K562 (cell line): ENCODE measurements around the gene NECTIN1. TPM values are rescaled to one million over a fixed set of nuclear protein-coding genes. Genes with fewer than 3 reads are reported as not detected.

Experiments used
- ATAC-seq: fragments of 200-7000 bp; cut with Tn5 transposase; 3 replicates; pipeline ENCODE4 v1.9.1; 2020; ENCODE audit warnings: moderate library complexity
- BruUV-seq: library from RNA; stranded (reverse); fragments of 400-500 nt; replicated peaks from 2 replicates; lab custom pipeline; 2021; lab: Mats Ljungman, UMichigan
- CTCF ChIA-PET: fragments of 300-600 bp; formaldehyde crosslinking; extraction: SDS; loops from one replicate; lab custom pipeline; 2021; ENCODE audit warnings: low intra/inter-chr PET ratio; lab: Yijun Ruan, JAX
- POLR2A ChIA-PET: fragments of 300-600, 350-650 bp; sonication (Branson Sonifier 250); formaldehyde crosslinking; extraction: SDS; loops from one replicate; lab custom pipeline; 2021; ENCODE audit warnings: antibody characterized with exemption, inconsistent platforms; lab: Yijun Ruan, JAX
- DNase-seq, 4 experiments: peaks; one replicate each; pipeline versions ENCODE4 v3.0.0 to v3.0.0-alpha.2; 2011 to 2018; ENCODE audit warnings: low spot score in 3 of 4, mixed read lengths in 3 of 4; ENCODE audit errors: extremely low read depth in 1 of 4
- FAIRE-seq: peaks from 2 replicates; lab custom pipeline; 2011; peaks lifted over from hg19 to GRCh38; lab: Jason Lieb, UNC
- H2AFZ ChIP-seq: 2 replicates; pipeline ENCODE4 v1.6.0; 2011; ENCODE audit warnings: low read depth, low read length, control low read depth, inconsistent platforms
- H3K27ac ChIP-seq: fragments of 200-600 bp; 3 replicates; pipeline ENCODE4 v1.8.0; 2011; ENCODE audit warnings: low read depth, mild to moderate bottlenecking, control low read depth, inconsistent platforms, low read length, moderate library complexity, mixed read lengths; ENCODE audit errors: extremely low read depth
- H3K27me3 ChIP-seq, 2 experiments: fragments of 300-600 bp in 1 of 2; 2 replicates in 1 of 2; 3 replicates in 1 of 2; pipeline versions ENCODE4 v1.6.0 to v1.8.0; 2011; ENCODE audit warnings: inconsistent platforms in 2 of 2, low read length in 2 of 2, mild to moderate bottlenecking in 1 of 2, mixed read lengths in 1 of 2, moderate library complexity in 1 of 2; ENCODE audit not compliant: control insufficient read depth in 2 of 2, insufficient read depth in 2 of 2
- H3K36me3 ChIP-seq: fragments of 300-600 bp; 3 replicates; pipeline ENCODE4 v1.8.0; 2011; ENCODE audit warnings: mild to moderate bottlenecking, low read length, inconsistent platforms; ENCODE audit not compliant: control insufficient read depth, insufficient read depth
- H3K4me1 ChIP-seq, 2 experiments: fragments of 200-600 bp in 1 of 2; replicated peaks in 1 of 2; 2 replicates in 1 of 2; 3 replicates in 1 of 2; pipeline versions ENCODE4 v1.5.1 to v1.8.0; 2011; ENCODE audit warnings: inconsistent platforms in 2 of 2, low read length in 2 of 2, mild to moderate bottlenecking in 1 of 2, mixed read lengths in 1 of 2, moderate library complexity in 1 of 2; ENCODE audit not compliant: control insufficient read depth in 2 of 2, insufficient read depth in 2 of 2
- H3K4me2 ChIP-seq: 2 replicates; pipeline ENCODE4 v1.6.1; 2011; ENCODE audit warnings: low read length, control low read depth, inconsistent platforms, mixed read lengths; ENCODE audit not compliant: insufficient read depth
- H3K4me3 ChIP-seq: fragments of 200-600 bp; sonication (generic), shearing (Covaris generic); 2 replicates; pipeline ENCODE4 v1.5.1; 2016; ENCODE audit warnings: control low read depth, inconsistent platforms
- H3K79me2 ChIP-seq: fragments of 200-600 bp; 3 replicates; pipeline ENCODE4 v1.8.0; 2011; ENCODE audit warnings: low read length, inconsistent platforms; ENCODE audit not compliant: control insufficient read depth, insufficient read depth
- H3K9ac ChIP-seq, 2 experiments: 2 replicates each; pipeline versions ENCODE4 v1.6.0 to v1.6.1; 2011; ENCODE audit warnings: low read depth in 2 of 2, low read length in 2 of 2, control low read depth in 1 of 2, inconsistent platforms in 1 of 2, mild to moderate bottlenecking in 1 of 2, mixed read lengths in 1 of 2; ENCODE audit not compliant: insufficient read depth in 1 of 2
- H3K9me1 ChIP-seq: one replicate; pipeline ENCODE4 v1.6.0; 2011; ENCODE audit warnings: inconsistent platforms, mild to moderate bottlenecking, low read length, moderate library complexity; ENCODE audit not compliant: control insufficient read depth, insufficient read depth
- H3K9me3 ChIP-seq: replicated peaks from 2 replicates; pipeline ENCODE4 v1.5.1; 2011; ENCODE audit warnings: low read depth, low read length, inconsistent platforms; ENCODE audit not compliant: control insufficient read depth, insufficient read depth
- H4K20me1 ChIP-seq: replicated peaks from 2 replicates; pipeline ENCODE4 v1.6.1; 2011; ENCODE audit warnings: low read length, inconsistent platforms, mixed read lengths; ENCODE audit not compliant: control insufficient read depth, insufficient read depth
- CTBP1 ChIP-seq: fragments of 450-650 bp; IDR thresholded peaks from 2 replicates; pipeline ENCODE4 v1.6.1; 2016; ENCODE audit warnings: borderline replicate concordance
- ETV1 ChIP-seq: fragments of 450-650 bp; conservative IDR thresholded peaks from 2 replicates; pipeline ENCODE4 v1.6.1; 2016; ENCODE audit warnings: missing genetic modification characterization, control low read depth, low read depth, missing compliant biosample characterization
- HDAC6 ChIP-seq: IDR thresholded peaks from 2 replicates; pipeline ENCODE4 v1.6.1; 2012; ENCODE audit warnings: low read depth, mild to moderate bottlenecking, control low read depth, inconsistent platforms, low read length, moderate library complexity
- MEIS2 ChIP-seq: fragments of 450-650 bp; IDR thresholded peaks from 2 replicates; pipeline ENCODE4 v1.6.1; 2014; ENCODE audit warnings: mild to moderate bottlenecking; ENCODE audit not compliant: partially characterized antibody
- SIN3A ChIP-seq, 2 experiments: fragments of 150-350 bp in 1 of 2; IDR thresholded peaks; 2 replicates each; pipeline ENCODE4 v1.6.1; 2011 to 2016; ENCODE audit warnings: borderline replicate concordance in 2 of 2, low read depth in 2 of 2, low read length in 2 of 2, mild to moderate bottlenecking in 2 of 2, moderate library complexity in 2 of 2; ENCODE audit not compliant: control insufficient read depth in 1 of 2
- SRSF7 ChIP-seq: fragments of 200-400 bp; formaldehyde crosslinking; optimal IDR thresholded peaks from 2 replicates; pipeline ENCODE3; 2017; ENCODE audit warnings: mild to moderate bottlenecking, low read depth, low read length
- ZNF75A ChIP-seq: fragments of 450-650 bp; formaldehyde crosslinking; IDR thresholded peaks from 2 replicates; pipeline ENCODE4 v1.4.0; 2020; ENCODE audit warnings: mild to moderate bottlenecking
- WGBS: fragments of 100-300 bp; shearing (Covaris generic); methylation state at CpG from one replicate; pipeline ENCODE4 v1.1.6; 2016; ENCODE audit warnings: low coverage, mixed read lengths; ENCODE audit not compliant: insufficient coverage; ENCODE audit errors: missing lambda C conversion rate; 5-methylcytosine and 5-hydroxymethylcytosine counted together
- in situ Hi-C: fragments of 300-500 bp; cut with MboI; formaldehyde crosslinking; loops from 4 replicates; pipeline ENCODE4 v1.15.0; 2018; ENCODE audit warnings: inconsistent platforms, mixed read lengths
- intact Hi-C: fragments of 100-400 bp; cut with micrococcal nuclease; formaldehyde crosslinking; loops from 2 replicates; pipeline ENCODE4 v1.14.2; 2022
- polyA plus RNA-seq, 8 experiments: library from polyadenylated mRNA; depleted of rRNA in 4 of 8; stranded (reverse) in 5 of 8; unstranded in 3 of 8; fragments of >200 nt; fragmentation: Nextera tagmentation in 2 of 8; fragmentation: Illumina TruSeq in 1 of 8; extraction: Ambion mirVana in 2 of 8; extraction: Trizol in 1 of 8; gene quantifications; 2 replicates each; pipeline versions ENCODE4 v1.2.1 to v1.2.3, GENCODE V29; 2011 to 2014; ENCODE audit warnings: inconsistent platforms in 1 of 8, missing spikeins in 1 of 8
- total RNA-seq, 7 experiments: library from RNA; depleted of rRNA in 6 of 7; stranded (reverse); fragments of >200 nt in 6 of 7; fragmentation: Illumina TruSeq in 2 of 7; extraction: Trizol in 2 of 7; gene quantifications; 2 replicates each; pipeline versions ENCODE4 v1.2.1 to v1.2.3, GENCODE V29; 2011 to 2021; ENCODE audit warnings: low replicate concordance in 1 of 7
- TF ChIP-seq, protein P1 (sequence below): fragments of 250-450 bp; sonication (Bioruptor Pico); IDR thresholded peaks from 2 replicates; pipeline ENCODE4 v1.8.0; 2021; ENCODE audit warnings: moderate library complexity, mild to moderate bottlenecking, inconsistent platforms
- TF ChIP-seq, protein P2 (sequence below), 2 experiments: fragments of 450-650 bp in 1 of 2; sonication (generic) in 1 of 2; formaldehyde crosslinking; conservative IDR thresholded peaks; 2 replicates each; pipeline versions ENCODE4 v1.4.0 to v1.8.1; 2020 to 2022; ENCODE audit warnings: mild to moderate bottlenecking in 1 of 2, missing genetic modification reagents in 1 of 2
- TF ChIP-seq, protein P3 (sequence below): fragments of 450-650 bp; IDR thresholded peaks from 2 replicates; pipeline ENCODE4 v1.6.1; 2016; ENCODE audit warnings: low read depth

The NECTIN1 gene
- total and polyA plus RNA-seq, 9 of the 15 experiments (the other 6 are each of a cell fraction or from before 2014, with no cell fraction given), result 0.09 to 0.53 (median 0.23) TPM; not detected in 2

GRCh38 chr11:119635041-119635740 lies 93.8 kb downstream of the NECTIN1 start:
- WGBS, result under 1% methylated on average over 21 of the region's 21 CpGs
- H3K9me1 ChIP-seq, result no peaks in the 10 kb centered on the region
- H4K20me1 ChIP-seq, result no peaks in the 10 kb centered on the region
- no peaks in the 10 kb centered on the region for H3K9me3 ChIP-seq
- DNase-seq (no peak), FAIRE-seq (no peak), ATAC-seq (no peak)
- in situ Hi-C loops (no loop called here), intact Hi-C loops (loop anchor here (10.0 kb wide), 1 partner anchor 150 kb away; no protein-coding TSS in a partner anchor)
- H3K4me1 ChIP-seq, result no peaks in the 10 kb centered on the region; a peak in 1 of 5 replicates
- H3K4me2 ChIP-seq, result no peak overlapping the region
- H3K9ac ChIP-seq, result no peak overlapping the region
- CTCF ChIA-PET, result no interaction called here
- H3K4me3 ChIP-seq, result no peak overlapping the region
- H2AFZ ChIP-seq, result no peak overlapping the region
- H3K27ac ChIP-seq, result no peak overlapping the region
- H3K79me2 ChIP-seq, result no peaks in the 10 kb centered on the region
- H3K27me3 ChIP-seq, result peaks cover 3 to 67% of the 10 kb centered on the region in 2 experiments; a peak in 3 of 5 replicates
- POLR2A ChIA-PET, result no interaction called here
- BruUV-seq, result no TSS peak
- H3K36me3 ChIP-seq, result no peaks in the 10 kb centered on the region
- TF ChIP-seq, protein P1, sequence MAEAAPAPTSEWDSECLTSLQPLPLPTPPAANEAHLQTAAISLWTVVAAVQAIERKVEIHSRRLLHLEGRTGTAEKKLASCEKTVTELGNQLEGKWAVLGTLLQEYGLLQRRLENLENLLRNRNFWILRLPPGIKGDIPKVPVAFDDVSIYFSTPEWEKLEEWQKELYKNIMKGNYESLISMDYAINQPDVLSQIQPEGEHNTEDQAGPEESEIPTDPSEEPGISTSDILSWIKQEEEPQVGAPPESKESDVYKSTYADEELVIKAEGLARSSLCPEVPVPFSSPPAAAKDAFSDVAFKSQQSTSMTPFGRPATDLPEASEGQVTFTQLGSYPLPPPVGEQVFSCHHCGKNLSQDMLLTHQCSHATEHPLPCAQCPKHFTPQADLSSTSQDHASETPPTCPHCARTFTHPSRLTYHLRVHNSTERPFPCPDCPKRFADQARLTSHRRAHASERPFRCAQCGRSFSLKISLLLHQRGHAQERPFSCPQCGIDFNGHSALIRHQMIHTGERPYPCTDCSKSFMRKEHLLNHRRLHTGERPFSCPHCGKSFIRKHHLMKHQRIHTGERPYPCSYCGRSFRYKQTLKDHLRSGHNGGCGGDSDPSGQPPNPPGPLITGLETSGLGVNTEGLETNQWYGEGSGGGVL, result no peak
- TF ChIP-seq, protein P2, sequence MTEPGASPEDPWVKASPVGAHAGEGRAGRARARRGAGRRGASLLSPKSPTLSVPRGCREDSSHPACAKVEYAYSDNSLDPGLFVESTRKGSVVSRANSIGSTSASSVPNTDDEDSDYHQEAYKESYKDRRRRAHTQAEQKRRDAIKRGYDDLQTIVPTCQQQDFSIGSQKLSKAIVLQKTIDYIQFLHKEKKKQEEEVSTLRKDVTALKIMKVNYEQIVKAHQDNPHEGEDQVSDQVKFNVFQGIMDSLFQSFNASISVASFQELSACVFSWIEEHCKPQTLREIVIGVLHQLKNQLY (CRISPR knock-in tag; conservative IDR thresholded peaks at IDR 0.05), result no peak
- TF ChIP-seq ZNF75A (CRISPR knock-in tag) (no peak), MEIS2 (no peak), HDAC6 (no peak), SRSF7 (no peak), CTBP1 (no peak), ETV1 (tag) (no peak), SIN3A (IDR thresholded peaks at IDR 0.05; ENCODE audit: borderline replicate concordance in 2 of 2, control insufficient read depth in 1 of 2, low read depth in 2 of 2, low read length in 2 of 2) (no peak)
- TF ChIP-seq, protein P3, sequence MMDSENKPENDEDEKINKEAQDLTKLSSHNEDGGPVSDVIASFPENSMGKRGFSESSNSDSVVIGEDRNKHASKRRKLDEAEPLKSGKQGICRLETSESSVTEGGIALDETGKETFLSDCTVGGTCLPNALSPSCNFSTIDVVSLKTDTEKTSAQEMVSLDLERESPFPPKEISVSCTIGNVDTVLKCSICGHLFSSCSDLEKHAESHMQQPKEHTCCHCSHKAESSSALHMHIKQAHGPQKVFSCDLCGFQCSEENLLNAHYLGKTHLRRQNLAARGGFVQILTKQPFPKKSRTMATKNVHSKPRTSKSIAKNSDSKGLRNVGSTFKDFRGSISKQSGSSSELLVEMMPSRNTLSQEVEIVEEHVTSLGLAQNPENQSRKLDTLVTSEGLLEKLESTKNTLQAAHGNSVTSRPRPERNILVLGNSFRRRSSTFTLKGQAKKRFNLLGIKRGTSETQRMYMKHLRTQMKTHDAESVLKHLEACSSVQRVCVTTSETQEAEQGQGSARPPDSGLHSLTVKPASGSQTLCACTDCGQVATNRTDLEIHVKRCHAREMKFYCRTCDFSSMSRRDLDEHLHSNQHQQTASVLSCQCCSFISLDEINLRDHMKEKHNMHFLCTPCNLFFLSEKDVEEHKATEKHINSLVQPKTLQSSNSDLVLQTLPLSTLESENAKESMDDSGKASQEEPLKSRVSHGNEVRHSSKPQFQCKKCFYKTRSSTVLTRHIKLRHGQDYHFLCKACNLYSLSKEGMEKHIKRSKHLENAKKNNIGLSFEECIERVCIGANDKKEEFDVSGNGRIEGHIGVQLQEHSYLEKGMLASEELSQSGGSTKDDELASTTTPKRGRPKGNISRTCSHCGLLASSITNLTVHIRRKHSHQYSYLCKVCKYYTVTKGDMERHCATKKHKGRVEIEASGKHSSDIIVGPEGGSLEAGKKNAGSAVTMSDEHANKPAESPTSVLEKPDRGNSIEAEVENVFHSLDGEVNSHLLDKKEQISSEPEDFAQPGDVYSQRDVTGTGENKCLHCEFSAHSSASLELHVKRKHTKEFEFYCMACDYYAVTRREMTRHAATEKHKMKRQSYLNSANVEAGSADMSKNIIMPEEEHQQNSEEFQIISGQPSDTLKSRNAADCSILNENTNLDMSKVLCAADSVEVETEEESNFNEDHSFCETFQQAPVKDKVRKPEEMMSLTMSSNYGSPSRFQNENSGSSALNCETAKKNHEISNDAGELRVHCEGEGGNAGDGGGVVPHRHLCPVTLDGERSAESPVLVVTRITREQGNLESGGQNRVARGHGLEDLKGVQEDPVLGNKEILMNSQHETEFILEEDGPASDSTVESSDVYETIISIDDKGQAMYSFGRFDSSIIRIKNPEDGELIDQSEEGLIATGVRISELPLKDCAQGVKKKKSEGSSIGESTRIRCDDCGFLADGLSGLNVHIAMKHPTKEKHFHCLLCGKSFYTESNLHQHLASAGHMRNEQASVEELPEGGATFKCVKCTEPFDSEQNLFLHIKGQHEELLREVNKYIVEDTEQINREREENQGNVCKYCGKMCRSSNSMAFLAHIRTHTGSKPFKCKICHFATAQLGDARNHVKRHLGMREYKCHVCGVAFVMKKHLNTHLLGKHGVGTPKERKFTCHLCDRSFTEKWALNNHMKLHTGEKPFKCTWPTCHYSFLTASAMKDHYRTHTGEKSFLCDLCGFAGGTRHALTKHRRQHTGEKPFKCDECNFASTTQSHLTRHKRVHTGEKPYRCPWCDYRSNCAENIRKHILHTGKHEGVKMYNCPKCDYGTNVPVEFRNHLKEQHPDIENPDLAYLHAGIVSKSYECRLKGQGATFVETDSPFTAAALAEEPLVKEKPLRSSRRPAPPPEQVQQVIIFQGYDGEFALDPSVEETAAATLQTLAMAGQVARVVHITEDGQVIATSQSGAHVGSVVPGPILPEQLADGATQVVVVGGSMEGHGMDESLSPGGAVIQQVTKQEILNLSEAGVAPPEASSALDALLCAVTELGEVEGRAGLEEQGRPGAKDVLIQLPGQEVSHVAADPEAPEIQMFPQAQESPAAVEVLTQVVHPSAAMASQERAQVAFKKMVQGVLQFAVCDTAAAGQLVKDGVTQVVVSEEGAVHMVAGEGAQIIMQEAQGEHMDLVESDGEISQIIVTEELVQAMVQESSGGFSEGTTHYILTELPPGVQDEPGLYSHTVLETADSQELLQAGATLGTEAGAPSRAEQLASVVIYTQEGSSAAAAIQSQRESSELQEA, result no peak
